ENCODE results near the gene VARS1. TPM values are rescaled to one million over a fixed set of nuclear protein-coding genes. Genes with fewer than 3 reads are reported as not detected.
A peak's percentile ranks its signal among the peaks of the same experiment; 100 is the strongest.
"Not testable (repeated sequence)": the region's sequence is repeated elsewhere in the genome, so short reads cannot be mapped to it uniquely, and the experiment has no call there.

Gene VARS1
- total RNA-seq, 2 experiments from 2014 or later: 150 to 153 TPM

GRCh38 chr6:31821301-31822035, 25.9 kb upstream of the VARS1 start:
- H3K4me3 Mint-ChIP-seq: peak overlapping the region; percentile 80
- H3K27me3 Mint-ChIP-seq: no peaks in the 10 kb centered on the region
- POLR2A ChIA-PET: interaction anchor here (1.0 to 2.3 kb wide), 6 partner anchors 7 to 247 kb away, joined by 3 to 11 read pairs (median 4); no protein-coding TSS in a partner anchor
- peak; percentile 44 for ATAC-seq
- no peak for TF ChIP-seq CTCF (IDR thresholded peaks at IDR 0.05)
- DNase-seq: peak; percentile 80
- intact Hi-C loops (cut with micrococcal nuclease): loop anchor here (10.0 kb wide), 1 partner anchor 257 kb away; no protein-coding TSS in a partner anchor
- H3K4me1 Mint-ChIP-seq (ENCODE audit: low read depth): peaks cover 56% of the 10 kb centered on the region
- H3K36me3 Mint-ChIP-seq (ENCODE audit: low read depth): peaks cover 6% of the 10 kb centered on the region
- CTCF ChIA-PET: interaction anchor here (1.3 to 1.6 kb wide), 3 partner anchors 10 to 92 kb away, joined by 3 to 7 read pairs (median 3); partner anchors contain the start of gene LSM2
- no peaks in the 10 kb centered on the region for H3K9me3 Mint-ChIP-seq
- peak overlapping the region; percentile 96 for H3K27ac Mint-ChIP-seq

GRCh38 chr6:31820399-31820798, 24.8 kb upstream of the VARS1 start:
- H3K36me3 Mint-ChIP-seq (ENCODE audit: low read depth); H3K27me3 Mint-ChIP-seq; ATAC-seq; H3K9me3 Mint-ChIP-seq; DNase-seq: not testable (repeated sequence)
- H3K27ac Mint-ChIP-seq: peak overlapping the region; percentile 96
- intact Hi-C loops (cut with micrococcal nuclease): loop anchor here (10.0 kb wide), 1 partner anchor 256 kb away; no protein-coding TSS in a partner anchor
- ChIA-PET POLR2A (interaction anchor here (0.8 to 1.4 kb wide), 3 partner anchors 8 to 156 kb away, joined by 3 to 4 read pairs (median 3); partner anchors contain the start of genes CSNK2B and GPANK1), CTCF (interaction anchor here (1.3 kb wide), 1 partner anchor 13 kb away, joined by 3 read pairs; the partner anchor contains the start of gene LSM2)
- H3K4me1 Mint-ChIP-seq (ENCODE audit: low read depth): peaks cover 46% of the 10 kb centered on the region
- H3K4me3 Mint-ChIP-seq: peak overlapping the region; percentile 80

- TF ChIP-seq CTCF (IDR thresholded peaks at IDR 0.05): no peak
- Mint-ChIP-seq H3K9me3 (no peaks in the 10 kb centered on the region), H3K27me3 (no peaks in the 10 kb centered on the region), H3K27ac (no peak overlapping the region), H3K4me1 (ENCODE audit: low read depth) (peaks cover 43% of the 10 kb centered on the region), H3K36me3 (ENCODE audit: low read depth) (peaks cover 6% of the 10 kb centered on the region), H3K4me3 (no peak overlapping the region)
- POLR2A ChIA-PET: interaction anchor here (0.8 to 1.5 kb wide), 4 partner anchors 24 to 155 kb away, joined by 3 to 4 read pairs (median 4); partner anchors contain the start of genes CSNK2B and GPANK1
- CTCF ChIA-PET: no interaction called here
- ATAC-seq (no peak), DNase-seq (no peak)
- intact Hi-C loops (cut with micrococcal nuclease): loop anchor here (10.0 kb wide), 1 partner anchor 255 kb away; no protein-coding TSS in a partner anchor
These were observed 24.3 kb upstream of the VARS1 start for GRCh38 chr6:31819871-31820299.

- H3K36me3 Mint-ChIP-seq (ENCODE audit: low read depth); H3K27me3 Mint-ChIP-seq; intact Hi-C loops (cut with micrococcal nuclease); ATAC-seq; H3K9me3 Mint-ChIP-seq; DNase-seq: not testable (repeated sequence)
- Mint-ChIP-seq H3K27ac (peak overlapping the region; percentile 90), H3K4me1 (ENCODE audit: low read depth) (peaks cover 49% of the 10 kb centered on the region), H3K4me3 (peak overlapping the region; percentile 76)
- POLR2A ChIA-PET: interaction anchor here (1.0 to 2.1 kb wide), 4 partner anchors 11 to 84 kb away, joined by 3 to 9 read pairs (median 5); partner anchors contain the start of gene LSM2
- CTCF ChIA-PET: interaction anchor here (0.6 to 1.4 kb wide), 8 partner anchors 8 to 81 kb away, joined by 3 to 9 read pairs (median 3); partner anchors contain the start of genes CLIC1 and LSM2
These were observed 22.5 kb upstream of the VARS1 start for GRCh38 chr6:31817929-31818511.

GRCh38 chr6:31817133-31817928, 21.8 kb upstream of the VARS1 start:
- ChIA-PET CTCF (interaction anchor here (0.6 to 1.4 kb wide), 7 partner anchors 9 to 86 kb away, joined by 3 to 9 read pairs (median 3); partner anchors contain the start of gene LSM2), POLR2A (interaction anchor here (1.0 to 2.1 kb wide), 3 partner anchors 10 to 80 kb away, joined by 3 to 9 read pairs (median 6); partner anchors contain the start of gene LSM2)
- Mint-ChIP-seq H3K4me1 (ENCODE audit: low read depth) (peaks cover 49% of the 10 kb centered on the region), H3K4me3 (peak overlapping the region; percentile 76), H3K27ac (peak overlapping the region; percentile 90)
- peak; percentile 32 for ATAC-seq
- H3K9me3 Mint-ChIP-seq; H3K27me3 Mint-ChIP-seq; DNase-seq; H3K36me3 Mint-ChIP-seq (ENCODE audit: low read depth); intact Hi-C loops (cut with micrococcal nuclease): not testable (repeated sequence)
